Measurements from ENCODE around the gene CEP83. TPM values are rescaled to one million over a fixed set of nuclear protein-coding genes. Genes with fewer than 3 reads are reported as not detected.

The CEP83 gene
- total RNA-seq, 1 donor from 2014 or later: 3.2 TPM

- DNase-seq (ENCODE audit: low read depth in 2 of 2): peak in 1 of 2 donors; percentile 60
Measured at GRCh38 chr12:94308612-94309011, 151.1 kb downstream of the CEP83 start.

DNA sequence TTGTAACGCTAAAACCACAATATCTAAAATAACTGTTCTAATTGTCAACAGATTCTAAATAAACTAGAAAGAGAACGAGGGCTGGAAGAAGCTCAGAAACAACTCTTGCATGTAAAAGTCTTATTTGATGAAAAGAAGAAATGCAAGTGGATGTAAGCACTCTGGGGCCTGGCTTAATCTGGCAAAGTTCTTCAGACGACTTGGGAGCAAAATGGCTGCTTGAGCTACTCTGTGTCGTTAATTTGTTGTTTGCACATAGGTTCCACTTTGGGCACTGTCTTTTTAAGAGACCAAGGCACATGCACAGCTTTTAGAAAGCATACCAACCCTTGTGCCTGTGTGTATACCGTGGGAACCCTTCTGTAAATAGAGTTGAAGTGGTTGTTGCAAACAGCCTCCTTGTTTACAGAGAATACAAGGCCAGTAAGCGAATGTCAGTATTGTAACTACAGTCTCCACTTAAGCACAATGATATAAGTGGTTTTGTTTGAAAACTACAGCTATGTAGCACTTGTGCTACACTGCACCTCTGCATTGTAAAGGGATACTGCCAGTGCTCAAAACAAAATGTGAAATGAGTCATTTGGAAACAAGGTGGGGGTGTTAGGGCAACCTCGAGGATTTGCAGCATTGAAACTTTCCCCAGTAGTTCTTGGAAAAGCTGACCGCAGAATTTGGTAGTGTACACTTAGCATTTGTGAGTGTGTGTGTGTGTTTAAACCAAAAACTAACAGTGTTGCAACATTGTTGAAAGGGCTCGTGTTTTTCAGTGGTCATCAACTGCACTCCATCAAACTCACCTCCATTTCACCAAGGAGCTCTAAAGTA lies 154.3 kb downstream of the CEP83 start:
- no peak for DNase-seq (ENCODE audit: low read depth in 2 of 2)

DNA sequence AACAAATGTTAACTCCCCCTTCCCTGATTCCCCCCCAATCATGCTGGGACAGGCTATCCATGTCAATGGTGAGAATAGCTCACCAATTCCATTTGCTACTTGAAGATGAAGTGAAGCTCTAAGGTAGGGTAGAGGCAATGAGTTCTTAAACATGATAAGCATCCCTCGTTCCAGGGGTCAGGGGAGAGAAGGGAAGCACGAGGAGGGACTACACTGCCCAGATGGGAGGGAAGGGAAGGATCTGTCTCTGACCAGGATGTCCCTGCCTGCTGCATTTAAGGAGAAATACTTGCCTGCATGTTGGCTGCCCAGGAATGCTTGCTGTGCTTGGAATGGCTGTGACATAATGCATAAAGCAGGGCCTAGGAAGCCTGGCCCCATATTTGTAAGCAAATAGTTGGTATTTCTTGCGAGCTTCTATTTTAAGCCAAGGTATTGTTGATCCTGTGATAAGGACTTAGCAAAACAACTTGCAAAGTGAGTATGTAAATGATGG lies 155.1 kb downstream of the CEP83 start:
- DNase-seq (ENCODE audit: low read depth in 2 of 2): no peak

GRCh38 chr12:94304012-94304411 lies 155.7 kb downstream of the CEP83 start:
- no peak for DNase-seq (ENCODE audit: low read depth in 2 of 2)

- no peak for DNase-seq (ENCODE audit: low read depth in 2 of 2)
Measured at GRCh38 chr12:94299846-94300245, 159.8 kb downstream of the CEP83 start.

GRCh38 chr12:94297876-94298505 lies 161.7 kb downstream of the CEP83 start:
- DNase-seq (ENCODE audit: low read depth in 2 of 2): peak in 1 of 2 donors; percentile 24

- DNase-seq (ENCODE audit: low read depth in 2 of 2): no peak
Measured at GRCh38 chr12:94297096-94297699, 162.5 kb downstream of the CEP83 start.

GRCh38 chr12:94290353-94290752 lies 169.3 kb downstream of the CEP83 start:
- DNase-seq (ENCODE audit: low read depth in 2 of 2): no peak

DNA sequence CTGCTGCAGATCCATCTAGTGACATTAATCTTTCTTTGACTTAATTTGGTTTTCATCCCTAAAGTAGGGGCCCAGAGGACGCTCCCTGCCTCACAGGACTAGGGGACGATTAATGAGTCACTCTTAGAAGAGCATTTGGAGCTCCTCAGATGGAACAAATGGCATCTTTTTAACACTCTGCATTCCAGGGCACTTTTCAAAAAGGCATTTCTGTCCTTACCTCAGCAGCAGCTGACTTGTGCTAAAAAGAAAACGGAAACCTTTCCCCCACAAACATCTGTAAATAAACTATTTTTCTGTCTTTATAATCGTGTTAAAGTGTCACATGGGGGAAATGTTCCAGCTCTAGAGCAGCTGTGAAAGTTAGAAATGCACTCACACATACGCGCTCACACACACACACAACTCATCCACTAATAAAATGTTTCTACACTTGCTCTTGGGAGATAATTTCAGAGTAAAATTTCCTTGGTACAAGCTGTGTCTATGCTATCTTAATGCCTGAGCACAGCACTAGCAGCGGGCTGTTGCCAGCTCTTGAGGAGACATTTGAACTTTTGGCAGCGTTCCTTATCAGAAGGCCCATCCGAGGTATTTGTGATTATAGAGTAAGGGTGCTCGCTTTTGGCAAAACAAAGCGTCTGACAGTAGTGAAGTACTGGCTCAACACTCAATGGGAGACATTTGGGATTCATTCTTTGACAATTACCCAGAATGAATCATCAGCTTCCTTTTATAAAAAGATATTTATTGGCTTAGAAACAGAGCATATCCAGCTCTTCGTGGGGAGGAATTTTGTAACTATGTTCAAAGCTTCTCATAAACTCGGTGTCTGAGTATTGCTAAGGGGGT lies 170.0 kb downstream of the CEP83 start:
- peak; percentile 23 to 60 for DNase-seq (ENCODE audit: low read depth in 2 of 2)

GRCh38 chr12:94287245-94287628 lies 172.4 kb downstream of the CEP83 start:
- DNase-seq (ENCODE audit: low read depth in 2 of 2): no peak

- no peak for DNase-seq (ENCODE audit: low read depth in 2 of 2)
Measured at GRCh38 chr12:94286583-94287244, 173.0 kb downstream of the CEP83 start.

DNA sequence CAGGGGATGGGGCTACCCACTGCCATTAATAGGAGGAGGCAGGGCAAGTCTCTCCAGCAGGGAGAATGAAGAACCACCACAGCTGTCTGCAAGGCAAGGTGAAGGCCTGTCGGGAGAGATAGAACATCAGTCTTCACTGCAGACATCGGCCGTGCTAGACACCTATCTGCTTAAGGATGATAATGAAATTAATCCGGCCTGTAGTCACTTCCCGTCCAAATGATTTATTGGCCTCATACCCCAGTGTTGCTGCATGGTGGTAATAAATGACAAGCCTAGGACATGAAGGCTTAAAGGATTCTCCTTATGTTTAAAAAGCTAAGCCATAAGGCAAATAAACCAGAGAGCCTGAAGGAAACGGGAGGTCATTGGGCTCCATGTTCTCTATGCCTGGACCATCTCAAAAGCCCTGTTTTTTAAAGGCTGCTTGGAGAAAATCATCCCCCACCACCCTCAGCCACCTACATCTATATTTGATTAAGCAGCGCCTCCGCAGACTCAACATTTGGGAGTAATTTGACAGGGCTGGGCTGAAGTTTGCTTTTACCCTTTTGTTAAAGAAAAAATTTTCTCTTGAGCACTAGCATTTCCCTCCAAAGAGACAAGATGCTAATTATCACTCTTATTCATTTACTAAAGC lies 173.6 kb downstream of the CEP83 start:
- no peak for DNase-seq (ENCODE audit: low read depth in 2 of 2)

DNA sequence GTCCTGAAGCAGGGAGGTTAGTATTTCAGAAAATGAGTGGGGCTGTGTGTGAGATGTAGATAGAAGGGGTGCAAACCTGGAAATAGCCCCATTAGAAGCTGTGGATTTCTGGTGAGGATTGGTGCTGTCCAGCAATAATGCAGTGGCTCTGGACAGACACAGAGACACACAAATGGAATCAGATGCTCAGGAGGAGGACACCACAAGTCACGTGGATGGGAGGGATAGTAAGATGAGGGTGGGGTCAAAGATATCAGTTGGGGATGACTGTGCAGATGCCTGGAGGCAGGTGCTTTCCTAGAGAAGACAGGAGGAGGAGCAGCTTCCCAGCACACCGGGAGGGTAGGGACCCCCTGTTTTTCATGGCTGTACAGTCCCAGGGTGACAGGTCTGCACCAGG lies 174.8 kb downstream of the CEP83 start:
- DNase-seq (ENCODE audit: low read depth in 2 of 2): no peak

DNA sequence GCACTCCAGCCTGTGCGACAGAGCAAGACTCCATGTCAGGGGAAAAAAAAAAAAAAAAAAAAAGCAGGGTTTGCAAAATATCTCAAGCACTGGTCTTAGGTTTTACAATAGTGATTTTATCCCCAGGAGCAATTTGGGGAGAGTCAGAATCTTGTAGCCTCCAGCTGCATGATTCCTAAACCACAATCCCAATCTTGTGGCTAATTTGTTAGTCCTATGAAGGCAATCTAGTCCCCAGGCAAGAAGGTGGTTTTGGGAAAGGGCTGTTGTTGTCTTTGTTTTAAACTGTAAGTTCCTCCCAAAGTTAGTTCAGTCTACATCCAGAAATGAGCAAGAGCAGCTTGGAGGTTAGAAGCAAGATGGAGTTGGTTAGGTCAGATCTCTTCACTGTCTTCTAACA lies 175.6 kb downstream of the CEP83 start:
- DNase-seq (ENCODE audit: low read depth in 2 of 2): no peak

DNA sequence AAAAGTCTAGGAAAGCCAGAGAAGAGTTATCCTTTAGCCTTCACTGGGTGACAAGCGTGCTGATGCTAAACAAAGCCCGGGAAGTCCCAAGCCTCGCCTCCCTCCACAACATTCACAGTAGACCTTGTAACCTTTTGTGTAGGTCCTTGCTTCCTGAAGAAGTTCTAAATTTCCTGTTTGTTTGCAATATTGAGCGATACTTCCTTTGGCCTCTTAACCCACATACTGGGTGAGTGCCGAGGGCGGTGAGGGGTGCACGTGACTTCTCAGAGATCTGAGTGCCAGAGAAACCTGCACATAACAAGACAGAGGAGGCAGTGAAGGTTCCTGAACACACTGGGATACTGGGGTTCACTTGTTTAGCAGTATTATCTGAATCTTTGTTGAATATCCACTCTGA lies 177.0 kb downstream of the CEP83 start:
- peak; percentile 17 to 56 for DNase-seq (ENCODE audit: low read depth in 2 of 2)

DNA sequence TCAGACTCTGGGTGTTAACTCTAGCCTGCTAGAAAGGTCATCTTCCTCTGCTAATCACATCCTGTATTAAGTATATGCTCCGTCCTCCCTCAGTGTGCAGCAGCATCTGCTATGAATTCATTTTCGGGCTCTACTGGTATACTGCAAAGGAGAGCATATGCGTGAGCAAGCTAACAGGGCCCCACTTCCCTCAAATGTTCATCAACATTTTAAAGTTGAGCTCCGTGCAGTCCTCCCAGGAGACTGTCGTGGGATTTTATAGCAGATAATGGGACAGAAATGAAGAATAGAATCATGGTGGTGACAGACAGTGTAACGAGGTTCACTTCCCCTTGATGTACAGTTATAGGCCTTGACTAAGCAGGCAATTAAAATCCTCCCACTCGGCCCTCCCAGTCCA lies 179.6 kb downstream of the CEP83 start:
- DNase-seq (ENCODE audit: low read depth in 2 of 2): no peak

DNA sequence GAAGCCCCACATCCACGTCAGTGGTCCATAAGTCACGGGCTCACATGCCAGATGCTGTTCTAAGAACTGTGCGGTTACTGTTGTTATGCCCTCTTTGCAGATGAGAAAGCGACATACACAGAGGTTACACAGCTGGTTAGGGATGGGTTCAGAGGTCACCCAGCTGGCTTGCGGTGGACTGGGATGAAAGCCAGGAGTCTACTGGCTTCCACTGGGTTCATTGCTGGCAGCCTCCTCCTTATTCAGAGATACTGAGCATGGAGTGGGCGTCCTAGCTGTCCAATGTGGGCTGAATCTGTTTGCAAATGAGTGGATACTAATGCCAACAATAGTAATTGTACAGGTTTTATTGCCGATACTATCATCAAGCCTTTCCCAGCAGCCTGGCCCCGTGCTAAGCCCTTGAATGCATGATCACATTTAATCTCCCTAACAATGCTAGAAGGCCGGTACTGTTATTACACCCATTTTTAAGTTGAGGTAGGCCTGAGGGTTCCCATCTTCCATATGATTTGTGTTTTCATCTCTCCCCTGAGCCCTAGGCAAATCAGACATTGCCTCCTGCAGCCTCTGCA lies 182.2 kb downstream of the CEP83 start:
- DNase-seq (ENCODE audit: low read depth in 2 of 2): no peak

- no peak for DNase-seq (ENCODE audit: low read depth in 2 of 2)
Measured at GRCh38 chr12:94276725-94277124, 182.9 kb downstream of the CEP83 start.

- DNase-seq (ENCODE audit: low read depth in 2 of 2): no peak
Measured at GRCh38 chr12:94273272-94273671, 186.4 kb downstream of the CEP83 start.

- no peak for DNase-seq (ENCODE audit: low read depth in 2 of 2)
Measured at GRCh38 chr12:94272280-94272679, 187.4 kb downstream of the CEP83 start.

Measured in lung microvascular endothelial cell (primary cell).